ENCODE measurements around the gene ISOC2.

DNA sequence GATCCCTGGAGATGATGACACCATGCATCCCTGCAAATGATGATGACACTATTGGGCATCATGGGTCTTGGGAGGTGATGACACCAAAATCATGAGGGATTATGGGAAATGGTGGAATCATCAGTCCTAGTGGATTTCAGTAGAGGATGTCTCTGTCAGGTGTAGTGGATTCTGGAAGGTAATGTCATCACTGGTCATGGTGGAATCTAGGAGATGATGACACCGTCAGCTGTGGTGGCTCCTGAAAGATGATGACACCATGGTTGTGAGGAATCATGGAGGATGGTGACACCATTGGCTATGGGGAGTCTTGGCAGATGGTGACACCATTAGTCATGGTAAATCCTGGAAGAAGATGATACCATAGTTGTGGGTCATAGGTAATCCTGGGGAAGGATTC is 30.3 kb downstream of the ISOC2 start:
- TF ChIP-seq, protein P1, sequence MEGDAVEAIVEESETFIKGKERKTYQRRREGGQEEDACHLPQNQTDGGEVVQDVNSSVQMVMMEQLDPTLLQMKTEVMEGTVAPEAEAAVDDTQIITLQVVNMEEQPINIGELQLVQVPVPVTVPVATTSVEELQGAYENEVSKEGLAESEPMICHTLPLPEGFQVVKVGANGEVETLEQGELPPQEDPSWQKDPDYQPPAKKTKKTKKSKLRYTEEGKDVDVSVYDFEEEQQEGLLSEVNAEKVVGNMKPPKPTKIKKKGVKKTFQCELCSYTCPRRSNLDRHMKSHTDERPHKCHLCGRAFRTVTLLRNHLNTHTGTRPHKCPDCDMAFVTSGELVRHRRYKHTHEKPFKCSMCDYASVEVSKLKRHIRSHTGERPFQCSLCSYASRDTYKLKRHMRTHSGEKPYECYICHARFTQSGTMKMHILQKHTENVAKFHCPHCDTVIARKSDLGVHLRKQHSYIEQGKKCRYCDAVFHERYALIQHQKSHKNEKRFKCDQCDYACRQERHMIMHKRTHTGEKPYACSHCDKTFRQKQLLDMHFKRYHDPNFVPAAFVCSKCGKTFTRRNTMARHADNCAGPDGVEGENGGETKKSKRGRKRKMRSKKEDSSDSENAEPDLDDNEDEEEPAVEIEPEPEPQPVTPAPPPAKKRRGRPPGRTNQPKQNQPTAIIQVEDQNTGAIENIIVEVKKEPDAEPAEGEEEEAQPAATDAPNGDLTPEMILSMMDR (IDR thresholded peaks at IDR 0.05; ENCODE audit: insufficient read depth, low read length, poor library complexity, severe bottlenecking), result no peak
- TF ChIP-seq EZH2phosphoT487 (conservative IDR thresholded peaks at IDR 0.05; ENCODE audit: low read length), result no peak

Measured in SU-DHL-6 (cell line).